Measurements from ENCODE around the gene ZMYM5. TPM values are rescaled to one million over a fixed set of nuclear protein-coding genes. Genes with fewer than 3 reads are reported as not detected.
"Not testable (repeated sequence)": the region's sequence is repeated elsewhere in the genome, so short reads cannot be mapped to it uniquely, and the experiment has no call there.

ZMYM5 gene
- total RNA-seq, 1 experiment from 2014 or later = 16.7 TPM

- Histone ChIP-seq H3K9me3 (no peaks in the 10 kb centered on the region), H3K4me3 (ENCODE audit: low read depth, low read length) (no peak overlapping the region), H3K4me1 (peaks cover 3% of the 10 kb centered on the region; the same call in 1 of the 2 replicates), H3K27me3 (replicated peaks; ENCODE audit: control insufficient read depth, insufficient read depth, low read length) (no peaks in the 10 kb centered on the region), H3K36me3 (ENCODE audit: control insufficient read depth, insufficient read depth, low read length) (no peaks in the 10 kb centered on the region)
- H3K27me3 Mint-ChIP-seq (ENCODE audit: insufficient read depth, unreplicated experiment) = no peaks in the 10 kb centered on the region
- POLR2A ChIA-PET = no interaction called here
- no peaks in the 10 kb centered on the region for H3K4me1 Mint-ChIP-seq (ENCODE audit: low read depth, unreplicated experiment)
- H3K27ac Mint-ChIP-seq (ENCODE audit: unreplicated experiment) = no peak overlapping the region
- H3K36me3 Mint-ChIP-seq (ENCODE audit: insufficient read depth, unreplicated experiment) = no peaks in the 10 kb centered on the region
- BruUV-seq (replicated peaks) = no TSS peak
- H3K4me3 Mint-ChIP-seq (ENCODE audit: unreplicated experiment) = no peak overlapping the region
- no peak for TF ChIP-seq CTCF (IDR thresholded peaks at IDR 0.05; ENCODE audit: insufficient read depth in 1 of 2, low read depth in 1 of 2, low read length in 1 of 2, severe bottlenecking in 1 of 2, unreplicated experiment in 1 of 2)
- H3K9me3 Mint-ChIP-seq (ENCODE audit: unreplicated experiment) = no peaks in the 10 kb centered on the region
- no peak for DNase-seq
- CTCF ChIA-PET = no interaction called here
- intact Hi-C loops (cut with micrococcal nuclease; ENCODE audit: unreplicated experiment) = no loop called here
Measured at GRCh38 chr13:19908350-19908986, 45.0 kb upstream of the ZMYM5 start.

- H3K27me3 Mint-ChIP-seq (ENCODE audit: insufficient read depth, unreplicated experiment); CTCF ChIA-PET; H3K4me1 ChIP-seq; BruUV-seq (replicated peaks); H3K9me3 Mint-ChIP-seq (ENCODE audit: unreplicated experiment); H3K27ac Mint-ChIP-seq (ENCODE audit: unreplicated experiment); H3K4me3 Mint-ChIP-seq (ENCODE audit: unreplicated experiment); H3K9me3 ChIP-seq; H3K36me3 Mint-ChIP-seq (ENCODE audit: insufficient read depth, unreplicated experiment); H3K4me1 Mint-ChIP-seq (ENCODE audit: low read depth, unreplicated experiment); POLR2A ChIA-PET; intact Hi-C loops (cut with micrococcal nuclease; ENCODE audit: unreplicated experiment); DNase-seq; H3K4me3 ChIP-seq (ENCODE audit: low read depth, low read length); H3K36me3 ChIP-seq (ENCODE audit: control insufficient read depth, insufficient read depth, low read length); H3K27me3 ChIP-seq (replicated peaks; ENCODE audit: control insufficient read depth, insufficient read depth, low read length): not testable (repeated sequence)
Measured at GRCh38 chr13:19905487-19906195, 42.2 kb upstream of the ZMYM5 start.

GRCh38 chr13:19890030-19890429, 26.6 kb upstream of the ZMYM5 start:
- Histone ChIP-seq H3K4me3 (ENCODE audit: low read depth, low read length) (no peak overlapping the region), H3K27me3 (replicated peaks; ENCODE audit: control insufficient read depth, insufficient read depth, low read length) (no peaks in the 10 kb centered on the region), H3K4me1 (no peaks in the 10 kb centered on the region), H3K36me3 (ENCODE audit: control insufficient read depth, insufficient read depth, low read length) (no peaks in the 10 kb centered on the region), H3K9me3 (no peaks in the 10 kb centered on the region)
- intact Hi-C loops (cut with micrococcal nuclease; ENCODE audit: unreplicated experiment) = no loop called here
- Mint-ChIP-seq H3K9me3 (ENCODE audit: unreplicated experiment) (no peaks in the 10 kb centered on the region), H3K4me1 (ENCODE audit: low read depth, unreplicated experiment) (no peaks in the 10 kb centered on the region), H3K36me3 (ENCODE audit: insufficient read depth, unreplicated experiment) (no peaks in the 10 kb centered on the region), H3K27me3 (ENCODE audit: insufficient read depth, unreplicated experiment) (no peaks in the 10 kb centered on the region), H3K4me3 (ENCODE audit: unreplicated experiment) (no peak overlapping the region), H3K27ac (ENCODE audit: unreplicated experiment) (no peak overlapping the region)
- POLR2A ChIA-PET = no interaction called here
- DNase-seq = no peak
- CTCF ChIA-PET = no interaction called here
- no peak for TF ChIP-seq CTCF (IDR thresholded peaks at IDR 0.05; ENCODE audit: insufficient read depth in 1 of 2, low read depth in 1 of 2, low read length in 1 of 2, severe bottlenecking in 1 of 2, unreplicated experiment in 1 of 2)
- BruUV-seq (replicated peaks) = no TSS peak
